OCI-LY3 (cell line): ENCODE results near the gene TBCE.

ENCODE experiments used
- CTCF ChIP-seq: fragments of 200-600, 300-600 bp; sonication (generic); IDR thresholded peaks from 2 replicates; pipeline ENCODE4 v1.5.1; 2014; ENCODE audit warnings: antibody characterized with exemption, low read length, low read depth
- EZH2phosphoT487 ChIP-seq: fragments of 200-600 bp; shearing (Covaris generic); IDR thresholded peaks from 2 replicates; pipeline ENCODE4 v1.6.1; 2018; ENCODE audit warnings: antibody characterized with exemption, mixed run types, low read depth

GRCh38 chr1:235331401-235331800 lies 35.8 kb upstream of the TBCE start:
- TF ChIP-seq CTCF (no peak), EZH2phosphoT487 (no peak)
